HepG2 (cell line): ENCODE measurements around the gene DERL2. TPM values are rescaled to one million over a fixed set of nuclear protein-coding genes. Genes with fewer than 3 reads are reported as not detected.

Source experiments
- FOXK1 ChIP-seq: sonication (generic); formaldehyde crosslinking; IDR thresholded peaks from 2 replicates; pipeline ENCODE4 v1.4.0; 2020; ENCODE audit warnings: low read depth, missing genetic modification reagents, borderline replicate concordance
- GFI1 ChIP-seq: sonication (generic); formaldehyde crosslinking; IDR thresholded peaks from 2 replicates; pipeline ENCODE4 v1.5.0; 2020; ENCODE audit warnings: missing genetic modification reagents, mild to moderate bottlenecking, borderline replicate concordance
- MEIS1 ChIP-seq: sonication (generic); formaldehyde crosslinking; IDR thresholded peaks from 2 replicates; pipeline ENCODE4 v1.9.0; 2021; ENCODE audit warnings: mild to moderate bottlenecking, missing genetic modification reagents, moderate library complexity, borderline replicate concordance
- MXI1 ChIP-seq: IDR thresholded peaks from 3 replicates; pipeline ENCODE4 v1.6.1; 2012; ENCODE audit warnings: low read depth, low read length, inconsistent platforms, borderline replicate concordance
- NFE2 ChIP-seq: sonication (generic); formaldehyde crosslinking; IDR thresholded peaks from 2 replicates; pipeline ENCODE4 v1.4.0; 2020; ENCODE audit warnings: missing genetic modification reagents
- NFKBIZ ChIP-seq: IDR thresholded peaks from 2 replicates; pipeline ENCODE4 v1.6.1; 2018; ENCODE audit warnings: missing genetic modification reagents, missing compliant biosample characterization
- REXO4 ChIP-seq: sonication (generic); formaldehyde crosslinking; IDR thresholded peaks from 2 replicates; pipeline ENCODE4 v1.8.0; 2022; ENCODE audit warnings: missing genetic modification reagents, mild to moderate bottlenecking, borderline replicate concordance
- YEATS2 ChIP-seq: sonication (generic); formaldehyde crosslinking; IDR thresholded peaks from 2 replicates; pipeline ENCODE4 v1.4.0; 2020; ENCODE audit warnings: missing genetic modification reagents, borderline replicate concordance
- ZNF558 ChIP-seq: sonication (generic); formaldehyde crosslinking; IDR thresholded peaks from 2 replicates; pipeline ENCODE4 v1.9.0; 2022; ENCODE audit warnings: mild to moderate bottlenecking, missing genetic modification reagents, borderline replicate concordance
- ZNF572 ChIP-seq: sonication (generic); formaldehyde crosslinking; IDR thresholded peaks from 2 replicates; pipeline ENCODE4 v1.5.1; 2020; ENCODE audit warnings: mild to moderate bottlenecking, missing genetic modification reagents
- ZNF629 ChIP-seq: sonication (generic); formaldehyde crosslinking; conservative IDR thresholded peaks from 2 replicates; pipeline ENCODE4 v1.5.0; 2020; ENCODE audit warnings: missing genetic modification reagents
- ZNF737 ChIP-seq: sonication (generic); formaldehyde crosslinking; IDR thresholded peaks from 2 replicates; pipeline ENCODE4 v1.5.0; 2020; ENCODE audit warnings: missing genetic modification reagents, mild to moderate bottlenecking, borderline replicate concordance
- ZNF879 ChIP-seq: sonication (generic); formaldehyde crosslinking; IDR thresholded peaks from 2 replicates; pipeline ENCODE4 v1.8.1; 2023; ENCODE audit warnings: missing genetic modification reagents
- ZZZ3 ChIP-seq: sonication (generic); formaldehyde crosslinking; IDR thresholded peaks from 2 replicates; pipeline ENCODE4 v1.4.0; 2020; ENCODE audit warnings: missing genetic modification reagents, mild to moderate bottlenecking, borderline replicate concordance
- polyA plus RNA-seq, 8 experiments: library from polyadenylated mRNA; depleted of rRNA in 3 of 8; stranded (reverse) in 7 of 8; unstranded in 1 of 8; fragments of >200 nt; fragmentation: Illumina TruSeq in 4 of 8; extraction: Trizol in 4 of 8; gene quantifications; 2 replicates each; pipeline versions ENCODE4 v1.2.1 to v1.2.3, GENCODE V29; 2011 to 2016; ENCODE audit warnings: low read depth in 4 of 8, missing spikeins in 1 of 8, mixed read lengths in 1 of 8; ENCODE audit not compliant: insufficient read depth in 1 of 8
- total RNA-seq, 5 experiments: library from RNA; depleted of rRNA; stranded (reverse); fragments of >200 nt; fragmentation: Illumina TruSeq; extraction: Trizol; gene quantifications; 2 replicates each; pipeline ENCODE4 v1.2.3, GENCODE V29; 2016; ENCODE audit warnings: low read depth in 1 of 5
- TF ChIP-seq, protein P1 (sequence below): sonication (generic); formaldehyde crosslinking; IDR thresholded peaks from 2 replicates; pipeline ENCODE4 v1.4.0; 2020; ENCODE audit warnings: mild to moderate bottlenecking, missing genetic modification reagents
- TF ChIP-seq, protein P2 (sequence below): sonication (generic); formaldehyde crosslinking; IDR thresholded peaks from 2 replicates; pipeline ENCODE4 v1.4.0; 2020; ENCODE audit warnings: missing genetic modification reagents, borderline replicate concordance

The DERL2 gene
- total and polyA plus RNA-seq, 2 of the 13 experiments (the other 11 are each of a cell fraction or from before 2014, with no cell fraction given), result 59.3 to 65.2 TPM

DNA sequence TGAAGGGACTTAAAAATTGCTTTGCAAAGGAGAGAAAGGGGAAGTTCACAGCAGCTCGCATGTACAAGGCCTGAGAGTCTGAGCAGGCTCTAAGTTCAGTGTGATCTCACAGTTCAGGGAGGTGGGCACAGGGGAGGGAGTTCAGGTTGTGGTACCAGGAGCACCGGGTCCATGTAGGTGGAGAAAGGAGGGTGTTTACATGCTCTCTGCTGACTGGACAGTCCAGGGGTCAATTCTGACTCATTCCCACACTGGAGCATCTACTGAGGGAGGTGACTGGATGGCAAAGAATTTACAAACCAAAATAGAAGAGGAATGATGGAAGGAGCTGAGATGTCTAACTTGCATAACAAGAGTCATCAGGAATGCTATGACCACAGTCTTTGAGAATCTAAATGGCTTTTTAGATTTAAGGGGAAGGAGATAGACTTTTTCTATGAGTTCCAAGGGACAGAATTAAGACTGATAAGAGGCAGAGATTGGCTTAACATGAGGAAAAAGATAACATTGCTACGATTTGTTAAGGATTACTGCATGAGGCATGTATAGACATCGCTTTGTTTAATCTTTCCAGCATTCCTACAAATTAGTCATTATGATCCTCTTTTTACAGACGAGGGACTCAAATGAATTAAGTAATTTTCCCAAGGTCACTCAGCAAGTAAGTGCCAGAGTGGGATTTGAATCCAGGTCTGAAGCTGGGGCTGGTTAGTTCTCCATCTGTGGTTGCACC is 30.2 kb upstream of the DERL2 start (continued):
- TF ChIP-seq ZNF737 (CRISPR knock-in tag) (no peak), REXO4 (CRISPR knock-in tag) (no peak), NFKBIZ (CRISPR knock-in tag) (no peak), YEATS2 (CRISPR knock-in tag) (no peak; the same call in 1 of the 2 replicates), ZNF629 (CRISPR knock-in tag) (no peak), MXI1 (peak; percentile 47; the same call in 1 of the 3 replicates), NFE2 (no peak), FOXK1 (peak; percentile 89; the same call in 1 of the 2 replicates), ZNF558 (CRISPR knock-in tag) (no peak), GFI1 (CRISPR knock-in tag) (no peak), ZNF572 (CRISPR knock-in tag) (no peak), MEIS1 (CRISPR knock-in tag) (no peak), ZZZ3 (no peak), ZNF879 (CRISPR knock-in tag) (no peak)
- TF ChIP-seq, protein P1, sequence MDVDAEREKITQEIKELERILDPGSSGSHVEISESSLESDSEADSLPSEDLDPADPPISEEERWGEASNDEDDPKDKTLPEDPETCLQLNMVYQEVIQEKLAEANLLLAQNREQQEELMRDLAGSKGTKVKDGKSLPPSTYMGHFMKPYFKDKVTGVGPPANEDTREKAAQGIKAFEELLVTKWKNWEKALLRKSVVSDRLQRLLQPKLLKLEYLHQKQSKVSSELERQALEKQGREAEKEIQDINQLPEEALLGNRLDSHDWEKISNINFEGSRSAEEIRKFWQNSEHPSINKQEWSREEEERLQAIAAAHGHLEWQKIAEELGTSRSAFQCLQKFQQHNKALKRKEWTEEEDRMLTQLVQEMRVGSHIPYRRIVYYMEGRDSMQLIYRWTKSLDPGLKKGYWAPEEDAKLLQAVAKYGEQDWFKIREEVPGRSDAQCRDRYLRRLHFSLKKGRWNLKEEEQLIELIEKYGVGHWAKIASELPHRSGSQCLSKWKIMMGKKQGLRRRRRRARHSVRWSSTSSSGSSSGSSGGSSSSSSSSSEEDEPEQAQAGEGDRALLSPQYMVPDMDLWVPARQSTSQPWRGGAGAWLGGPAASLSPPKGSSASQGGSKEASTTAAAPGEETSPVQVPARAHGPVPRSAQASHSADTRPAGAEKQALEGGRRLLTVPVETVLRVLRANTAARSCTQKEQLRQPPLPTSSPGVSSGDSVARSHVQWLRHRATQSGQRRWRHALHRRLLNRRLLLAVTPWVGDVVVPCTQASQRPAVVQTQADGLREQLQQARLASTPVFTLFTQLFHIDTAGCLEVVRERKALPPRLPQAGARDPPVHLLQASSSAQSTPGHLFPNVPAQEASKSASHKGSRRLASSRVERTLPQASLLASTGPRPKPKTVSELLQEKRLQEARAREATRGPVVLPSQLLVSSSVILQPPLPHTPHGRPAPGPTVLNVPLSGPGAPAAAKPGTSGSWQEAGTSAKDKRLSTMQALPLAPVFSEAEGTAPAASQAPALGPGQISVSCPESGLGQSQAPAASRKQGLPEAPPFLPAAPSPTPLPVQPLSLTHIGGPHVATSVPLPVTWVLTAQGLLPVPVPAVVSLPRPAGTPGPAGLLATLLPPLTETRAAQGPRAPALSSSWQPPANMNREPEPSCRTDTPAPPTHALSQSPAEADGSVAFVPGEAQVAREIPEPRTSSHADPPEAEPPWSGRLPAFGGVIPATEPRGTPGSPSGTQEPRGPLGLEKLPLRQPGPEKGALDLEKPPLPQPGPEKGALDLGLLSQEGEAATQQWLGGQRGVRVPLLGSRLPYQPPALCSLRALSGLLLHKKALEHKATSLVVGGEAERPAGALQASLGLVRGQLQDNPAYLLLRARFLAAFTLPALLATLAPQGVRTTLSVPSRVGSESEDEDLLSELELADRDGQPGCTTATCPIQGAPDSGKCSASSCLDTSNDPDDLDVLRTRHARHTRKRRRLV (CRISPR knock-in tag), result no peak
- TF ChIP-seq, protein P2, sequence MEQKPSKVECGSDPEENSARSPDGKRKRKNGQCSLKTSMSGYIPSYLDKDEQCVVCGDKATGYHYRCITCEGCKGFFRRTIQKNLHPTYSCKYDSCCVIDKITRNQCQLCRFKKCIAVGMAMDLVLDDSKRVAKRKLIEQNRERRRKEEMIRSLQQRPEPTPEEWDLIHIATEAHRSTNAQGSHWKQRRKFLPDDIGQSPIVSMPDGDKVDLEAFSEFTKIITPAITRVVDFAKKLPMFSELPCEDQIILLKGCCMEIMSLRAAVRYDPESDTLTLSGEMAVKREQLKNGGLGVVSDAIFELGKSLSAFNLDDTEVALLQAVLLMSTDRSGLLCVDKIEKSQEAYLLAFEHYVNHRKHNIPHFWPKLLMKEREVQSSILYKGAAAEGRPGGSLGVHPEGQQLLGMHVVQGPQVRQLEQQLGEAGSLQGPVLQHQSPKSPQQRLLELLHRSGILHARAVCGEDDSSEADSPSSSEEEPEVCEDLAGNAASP, result no peak
